Measurements from ENCODE around the gene TRUB2. TPM values are rescaled to one million over a fixed set of nuclear protein-coding genes. Genes with fewer than 3 reads are reported as not detected.

The TRUB2 gene
- total RNA-seq, 4 donors from 2014 or later = 7.2 to 18.3 (median 9.2) TPM

DNA sequence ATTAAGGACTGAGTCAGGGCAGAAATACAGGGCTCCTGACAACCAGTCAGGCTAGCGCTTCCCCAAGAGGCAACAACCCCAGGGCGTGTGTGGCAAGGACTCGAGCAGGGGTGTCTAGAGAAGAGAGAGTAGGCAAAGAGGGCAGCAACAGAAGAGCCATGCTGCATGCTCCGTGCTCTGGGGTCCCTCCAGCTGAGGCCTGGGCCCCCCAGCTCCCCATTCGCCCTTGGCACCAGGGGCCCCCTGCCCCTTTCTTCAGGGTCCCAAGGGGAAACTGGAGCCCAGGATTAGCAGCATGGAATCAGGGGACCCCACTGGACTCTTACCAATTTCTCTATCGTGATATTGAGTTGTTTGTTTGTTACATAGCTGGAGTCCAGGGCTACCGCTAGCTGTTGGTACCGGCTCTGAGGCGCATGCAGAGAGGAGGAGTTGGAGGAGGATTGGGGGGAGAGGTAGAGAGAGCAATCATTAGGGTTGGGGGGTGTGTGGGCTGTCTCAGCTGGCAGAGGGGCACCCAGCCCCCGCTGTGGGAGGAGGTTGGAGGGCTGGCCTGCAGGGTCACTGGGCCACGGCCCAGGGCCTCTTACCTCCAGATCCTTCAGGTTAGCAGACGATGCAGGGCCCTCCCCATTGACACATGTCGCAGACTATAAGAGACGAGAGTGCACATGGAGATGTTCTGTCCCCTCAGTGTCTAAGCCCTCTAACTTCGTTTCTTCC is 55.2 kb downstream of the TRUB2 start:
- H3K4me3 ChIP-seq = no peak overlapping the region
- H3K4me1 ChIP-seq = peaks cover 0 to 4% (median 0%) of the 10 kb centered on the region in 4 donors
- no peaks in the 10 kb centered on the region for H3K27me3 ChIP-seq
- H3K27ac ChIP-seq = no peak overlapping the region
- TF ChIP-seq POLR2A (IDR thresholded peaks at IDR 0.05) = no peak
- TF ChIP-seq, protein P1, sequence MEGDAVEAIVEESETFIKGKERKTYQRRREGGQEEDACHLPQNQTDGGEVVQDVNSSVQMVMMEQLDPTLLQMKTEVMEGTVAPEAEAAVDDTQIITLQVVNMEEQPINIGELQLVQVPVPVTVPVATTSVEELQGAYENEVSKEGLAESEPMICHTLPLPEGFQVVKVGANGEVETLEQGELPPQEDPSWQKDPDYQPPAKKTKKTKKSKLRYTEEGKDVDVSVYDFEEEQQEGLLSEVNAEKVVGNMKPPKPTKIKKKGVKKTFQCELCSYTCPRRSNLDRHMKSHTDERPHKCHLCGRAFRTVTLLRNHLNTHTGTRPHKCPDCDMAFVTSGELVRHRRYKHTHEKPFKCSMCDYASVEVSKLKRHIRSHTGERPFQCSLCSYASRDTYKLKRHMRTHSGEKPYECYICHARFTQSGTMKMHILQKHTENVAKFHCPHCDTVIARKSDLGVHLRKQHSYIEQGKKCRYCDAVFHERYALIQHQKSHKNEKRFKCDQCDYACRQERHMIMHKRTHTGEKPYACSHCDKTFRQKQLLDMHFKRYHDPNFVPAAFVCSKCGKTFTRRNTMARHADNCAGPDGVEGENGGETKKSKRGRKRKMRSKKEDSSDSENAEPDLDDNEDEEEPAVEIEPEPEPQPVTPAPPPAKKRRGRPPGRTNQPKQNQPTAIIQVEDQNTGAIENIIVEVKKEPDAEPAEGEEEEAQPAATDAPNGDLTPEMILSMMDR (IDR thresholded peaks at IDR 0.05) = no peak
- TF ChIP-seq EP300 (IDR thresholded peaks at IDR 0.05) = no peak
- WGBS, 2 donors = 83 to 84% methylated on average over 15 of the region's 15 CpGs
- peaks cover 3 to 98% (median 6%) of the 10 kb centered on the region in 3 donors for H3K36me3 ChIP-seq
- H3K9me3 ChIP-seq = no peaks in the 10 kb centered on the region
- no peak for DNase-seq (ENCODE audit: low spot score in 2 of 2)

DNA sequence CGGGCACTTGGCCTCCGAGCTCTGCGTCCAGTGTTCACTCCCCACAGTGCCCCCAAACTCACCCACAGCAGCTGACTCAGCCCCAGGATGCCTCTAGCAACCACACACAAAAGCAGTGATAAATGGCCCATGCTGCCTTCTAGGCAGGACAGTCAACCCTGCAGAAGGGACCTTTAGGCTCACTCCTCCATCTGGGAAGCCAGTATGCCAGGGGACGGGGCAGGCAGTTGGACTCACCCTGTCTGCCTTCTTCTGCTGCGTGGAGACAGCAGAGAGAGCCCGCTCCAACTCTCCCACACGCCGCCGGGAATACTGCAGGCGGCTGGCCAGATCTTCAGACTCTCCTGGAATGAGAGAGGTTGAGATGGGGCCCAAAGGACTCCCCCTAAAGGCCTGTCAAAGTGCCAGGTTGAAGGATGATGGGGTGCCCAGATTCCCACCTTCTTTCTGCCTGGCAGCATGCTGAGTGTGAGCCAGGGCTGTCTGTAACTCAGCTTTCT is 56.8 kb downstream of the TRUB2 start:
- TF ChIP-seq, protein P1 (IDR thresholded peaks at IDR 0.05) = no peak
- TF ChIP-seq POLR2A (IDR thresholded peaks at IDR 0.05) (no peak), EP300 (IDR thresholded peaks at IDR 0.05) (no peak)
- no peak for DNase-seq (ENCODE audit: low spot score in 2 of 2)
- Histone ChIP-seq H3K36me3 (peaks cover 3 to 100% (median 20%) of the 10 kb centered on the region in 3 donors), H3K4me3 (no peak overlapping the region), H3K27ac (no peak overlapping the region), H3K9me3 (no peaks in the 10 kb centered on the region), H3K4me1 (no peaks in the 10 kb centered on the region), H3K27me3 (no peaks in the 10 kb centered on the region)
- WGBS, 2 donors = 84 to 86% methylated on average over 10 of the region's 10 CpGs

DNA sequence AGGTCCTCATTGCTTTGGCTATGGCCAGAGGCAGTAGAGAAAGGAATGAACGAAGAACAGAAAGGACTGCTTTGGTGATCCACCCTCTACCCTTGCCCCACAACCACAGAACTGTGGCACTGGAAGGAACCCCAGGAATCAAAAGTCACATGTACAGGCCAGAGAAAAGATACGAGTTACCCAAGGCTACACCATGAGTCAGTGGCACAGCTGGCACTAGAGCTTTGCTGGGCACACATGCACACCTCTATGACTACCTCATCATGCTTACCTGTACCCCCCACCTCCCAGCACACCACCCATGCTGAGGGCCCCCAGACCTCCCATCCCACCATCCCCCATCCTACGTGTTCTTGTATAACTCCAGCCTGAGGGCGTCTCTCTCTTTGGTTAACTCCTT is 59.6 kb downstream of the TRUB2 start:
- WGBS, 2 donors = 54 to 64% methylated on average over 4 of the region's 4 CpGs
- TF ChIP-seq, protein P1 (IDR thresholded peaks at IDR 0.05) = no peak
- TF ChIP-seq EP300 (IDR thresholded peaks at IDR 0.05) (no peak), POLR2A (IDR thresholded peaks at IDR 0.05) (no peak)
- H3K9me3 ChIP-seq = no peaks in the 10 kb centered on the region
- no peaks in the 10 kb centered on the region for H3K4me1 ChIP-seq
- peaks cover 6 to 100% (median 42%) of the 10 kb centered on the region in 3 donors for H3K36me3 ChIP-seq
- DNase-seq (ENCODE audit: low spot score in 2 of 2) = no peak
- H3K27ac ChIP-seq = no peak overlapping the region
- no peaks in the 10 kb centered on the region for H3K27me3 ChIP-seq
- H3K4me3 ChIP-seq = no peak overlapping the region

DNA sequence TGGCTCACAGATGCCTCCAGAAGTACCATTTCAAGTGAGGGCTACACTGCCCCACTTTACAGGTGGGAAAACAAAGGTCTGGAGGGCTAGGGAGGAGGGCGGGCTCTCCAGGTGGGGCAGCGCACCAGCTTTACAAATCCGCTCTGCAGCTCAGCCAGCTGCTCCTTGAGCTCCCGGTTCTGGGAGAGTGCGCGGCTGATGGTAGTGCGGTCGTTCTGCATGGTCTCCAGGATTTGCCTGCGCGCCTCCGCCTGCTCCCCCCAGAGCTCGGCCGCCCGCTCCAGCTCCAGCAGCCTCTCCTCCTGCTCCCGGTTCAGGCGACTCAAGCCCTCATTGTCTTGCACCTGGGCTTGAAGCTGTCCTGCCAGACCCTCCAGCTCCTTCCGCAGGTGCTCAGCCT is 61.9 kb downstream of the TRUB2 start:
- Histone ChIP-seq H3K4me3 (no peak overlapping the region), H3K27ac (no peak overlapping the region), H3K36me3 (peaks cover 6 to 96% (median 42%) of the 10 kb centered on the region in 3 donors), H3K27me3 (no peaks in the 10 kb centered on the region), H3K4me1 (peaks cover 0 to 2% (median 0%) of the 10 kb centered on the region in 4 donors), H3K9me3 (no peaks in the 10 kb centered on the region)
- no peak for DNase-seq (ENCODE audit: low spot score in 2 of 2)
- TF ChIP-seq EP300 (IDR thresholded peaks at IDR 0.05) (no peak), POLR2A (IDR thresholded peaks at IDR 0.05) (no peak)
- TF ChIP-seq, protein P1 (IDR thresholded peaks at IDR 0.05) = no peak
- WGBS, 2 donors = 92 to 96% methylated on average over 14 to 17 of the region's 17 CpGs

DNA sequence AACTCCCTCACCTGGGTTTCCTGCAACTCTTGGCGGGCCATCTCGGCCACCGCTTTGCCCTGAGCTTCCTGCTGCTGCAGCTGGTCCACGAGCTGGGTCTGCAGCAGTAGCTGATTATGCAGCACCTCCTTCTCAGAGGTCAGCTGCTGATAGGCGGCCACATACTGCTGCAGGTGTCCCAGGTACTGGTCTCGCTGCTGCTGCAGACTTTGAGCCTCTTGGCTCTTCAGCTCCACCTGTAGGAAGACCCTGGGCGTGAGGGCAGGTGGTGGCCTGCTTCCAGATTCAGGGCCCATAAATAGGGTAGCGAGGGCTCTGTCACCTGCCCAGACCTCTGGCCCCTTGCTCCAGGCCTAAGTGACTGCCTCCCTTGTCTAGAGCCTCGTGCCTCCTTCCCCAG is 63.1 kb downstream of the TRUB2 start:
- Histone ChIP-seq H3K36me3 (peaks cover 6 to 88% (median 42%) of the 10 kb centered on the region in 3 donors), H3K27ac (no peak overlapping the region), H3K4me1 (peaks cover 0 to 2% (median 0%) of the 10 kb centered on the region in 4 donors), H3K4me3 (no peak overlapping the region), H3K27me3 (no peaks in the 10 kb centered on the region), H3K9me3 (no peaks in the 10 kb centered on the region)
- TF ChIP-seq POLR2A (IDR thresholded peaks at IDR 0.05) (no peak), EP300 (IDR thresholded peaks at IDR 0.05) (no peak)
- TF ChIP-seq, protein P1 (IDR thresholded peaks at IDR 0.05) = no peak
- DNase-seq (ENCODE audit: low spot score in 2 of 2) = no peak
- 88 to 94% methylated on average over 6 to 9 of the region's 9 CpGs for WGBS, 2 donors
